Stimulated activated CD4-positive, alpha-beta T cell treated with anti-CD3 and anti-CD28 coated beads, Interleukin-12 subunit alpha, Interleukin-12 subunit beta, amount 100 ng/mL, for 48 hours (primary cell): Measurements from ENCODE around the gene APCDD1.
"Not testable (repeated sequence)": the region's sequence is repeated elsewhere in the genome, so short reads cannot be mapped to it uniquely, and the experiment has no call there.

Source experiments
- DNase-seq, 3 donors: peaks; one replicate each; pipeline ENCODE4 v3.0.0-alpha.2; 2020; ENCODE audit warnings: low read depth in 2 of 3, low spot score in 1 of 3

Gene APCDD1

GRCh38 chr18:10461989-10462388 lies 7.6 kb downstream of the APCDD1 start:
- no peak for DNase-seq

DNA sequence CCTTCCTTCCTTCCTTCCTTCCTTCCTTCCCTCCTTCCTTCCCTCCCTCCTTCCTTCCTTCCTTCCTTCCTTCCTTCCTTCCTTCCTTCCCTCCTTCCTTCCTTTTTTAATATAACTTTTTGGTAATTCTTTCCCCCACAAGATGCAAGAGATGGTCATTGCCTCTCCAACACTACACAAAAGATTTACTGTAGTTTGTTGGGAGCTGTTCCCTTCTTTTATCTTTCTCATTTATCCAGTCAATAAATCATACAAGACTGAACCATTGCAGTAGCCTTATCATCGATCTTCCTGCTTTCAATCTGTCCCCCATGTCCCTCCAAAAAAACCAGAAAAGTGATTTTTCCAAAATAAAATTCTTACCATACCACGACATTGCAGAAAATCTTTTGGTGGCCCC lies 8.2 kb downstream of the APCDD1 start:
- DNase-seq: no peak

DNA sequence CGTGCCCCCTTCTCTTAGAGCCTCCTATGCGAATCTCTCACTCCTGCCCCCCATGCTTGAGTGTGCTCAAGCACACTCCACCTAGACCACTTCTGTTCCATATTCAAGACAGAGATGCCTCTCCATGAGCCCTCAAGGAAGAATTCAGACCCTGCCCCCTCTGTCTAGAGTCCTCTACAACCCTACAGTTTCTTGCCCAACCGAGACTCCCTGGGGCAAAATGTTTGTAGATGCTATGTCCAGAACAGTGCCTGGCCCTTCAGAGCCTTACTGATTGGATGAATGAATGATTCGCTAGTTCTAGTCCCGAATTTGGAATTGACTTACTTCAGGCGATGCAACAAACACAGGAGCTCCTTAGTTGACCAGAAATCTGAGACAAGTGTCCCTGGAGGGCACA lies 8.7 kb downstream of the APCDD1 start:
- DNase-seq: no peak

DNA sequence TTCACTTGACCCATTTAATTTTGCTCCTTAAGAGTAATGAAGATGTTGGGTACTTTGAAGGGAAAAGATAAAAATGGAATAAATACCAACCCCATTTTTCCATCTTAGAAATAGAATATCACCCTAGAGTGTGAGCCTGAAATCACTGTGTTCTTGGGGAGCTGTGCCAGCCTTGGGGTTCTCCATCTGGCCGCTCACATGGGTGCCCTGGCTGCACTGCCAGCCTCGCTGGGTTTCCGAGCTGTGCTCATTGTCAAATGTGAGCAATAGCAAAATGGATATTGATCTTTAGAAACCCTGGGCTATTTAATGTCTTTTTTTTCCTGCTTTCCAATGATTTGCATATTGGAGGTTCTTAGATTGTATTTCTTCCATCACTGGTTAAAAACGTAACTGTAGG lies 9.3 kb downstream of the APCDD1 start:
- DNase-seq: no peak

- DNase-seq: not testable (repeated sequence)
Measured at GRCh38 chr18:10464161-10464648, 9.8 kb downstream of the APCDD1 start.

- DNase-seq: no peak
Measured at GRCh38 chr18:10465174-10465939, 10.9 kb downstream of the APCDD1 start.

GRCh38 chr18:10470429-10470828 lies 16.0 kb downstream of the APCDD1 start:
- no peak for DNase-seq

DNA sequence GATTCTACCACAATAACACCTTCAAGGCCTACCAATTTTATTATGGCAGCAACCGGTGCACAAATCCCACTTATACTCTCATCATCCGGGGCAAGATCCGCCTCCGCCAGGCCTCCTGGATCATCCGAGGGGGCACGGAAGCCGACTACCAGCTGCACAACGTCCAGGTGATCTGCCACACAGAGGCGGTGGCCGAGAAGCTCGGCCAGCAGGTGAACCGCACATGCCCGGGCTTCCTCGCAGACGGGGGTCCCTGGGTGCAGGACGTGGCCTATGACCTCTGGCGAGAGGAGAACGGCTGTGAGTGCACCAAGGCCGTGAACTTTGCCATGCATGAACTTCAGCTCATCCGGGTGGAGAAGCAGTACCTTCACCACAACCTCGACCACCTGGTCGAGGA lies 17.1 kb downstream of the APCDD1 start:
- no peak for DNase-seq

- no peak for DNase-seq
Measured at GRCh38 chr18:10473132-10473531, 18.7 kb downstream of the APCDD1 start.

DNA sequence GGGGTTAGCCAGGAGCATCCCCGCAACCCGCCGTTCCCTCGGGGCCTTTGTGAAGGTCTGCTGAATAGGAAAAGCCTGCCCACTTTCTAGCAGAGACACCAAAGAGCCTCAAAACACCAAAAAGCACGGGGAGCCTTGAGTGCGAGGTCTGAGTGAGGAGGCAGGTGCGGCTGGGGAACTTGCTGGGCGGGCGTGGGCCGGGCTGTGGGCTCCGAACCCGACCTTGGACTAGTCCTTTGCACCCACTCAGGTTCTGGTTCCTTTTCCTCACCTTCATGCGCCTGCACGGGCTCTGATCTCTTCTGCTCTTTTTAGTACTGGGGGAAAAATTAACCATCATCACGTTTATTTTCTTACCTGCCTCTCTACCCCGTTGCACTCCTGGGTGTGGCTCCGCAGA lies 19.9 kb downstream of the APCDD1 start:
- no peak for DNase-seq

DNA sequence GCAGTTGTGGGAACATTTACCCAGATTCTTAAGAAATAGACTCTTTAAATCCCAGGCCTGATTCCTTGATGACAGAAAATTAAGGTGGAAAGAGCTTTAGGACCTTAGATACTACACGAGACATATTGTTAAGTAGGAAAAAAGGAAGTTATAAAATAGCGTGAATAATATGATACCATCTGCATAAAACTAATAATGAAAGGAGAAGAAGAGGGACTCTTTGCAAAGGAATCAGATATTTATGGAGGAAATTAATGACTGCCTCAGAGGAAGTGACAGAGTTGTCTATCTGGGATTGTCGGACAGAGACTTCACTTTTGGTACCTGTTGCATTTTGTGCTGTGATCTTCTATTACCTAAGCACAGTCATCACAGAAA lies 20.8 kb downstream of the APCDD1 start:
- DNase-seq: no peak

GRCh38 chr18:10475654-10476291 lies 21.3 kb downstream of the APCDD1 start:
- DNase-seq: no peak

GRCh38 chr18:10476338-10476791 lies 21.9 kb downstream of the APCDD1 start:
- no peak for DNase-seq

DNA sequence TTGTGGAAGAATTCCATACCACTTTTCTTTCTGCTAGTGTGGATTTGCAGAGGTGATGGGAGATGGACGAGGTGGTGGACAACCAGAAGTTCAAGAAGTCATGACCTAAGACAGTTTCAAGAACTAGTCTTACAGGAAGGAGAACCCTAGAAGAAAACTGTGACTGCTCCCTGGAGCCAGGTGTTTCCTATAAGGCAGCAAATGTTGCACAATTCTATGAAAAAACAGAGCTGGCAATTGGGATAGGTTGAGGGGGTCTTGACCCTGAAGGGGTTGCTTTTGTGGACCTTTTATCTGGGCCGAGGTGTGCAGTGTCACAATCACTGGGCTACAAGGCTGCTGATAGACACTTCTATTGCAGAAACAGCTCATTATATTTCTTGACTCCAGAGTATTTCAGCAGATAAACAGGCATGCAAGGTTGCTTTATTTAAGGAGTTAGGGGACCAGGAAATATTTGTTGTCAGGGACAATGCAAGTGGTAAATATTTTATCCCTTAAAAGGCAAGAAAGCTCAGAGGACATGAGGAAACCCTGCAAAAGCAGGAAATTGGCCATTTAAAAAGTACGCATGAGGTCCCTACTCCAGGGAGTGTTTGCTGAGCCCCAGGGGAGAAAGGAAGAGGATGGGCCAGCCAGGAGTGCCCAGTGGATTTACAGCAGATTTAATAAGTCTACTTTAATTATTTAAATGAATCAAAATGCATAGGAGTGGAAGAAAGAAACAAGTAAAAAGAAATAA lies 22.9 kb downstream of the APCDD1 start:
- no peak for DNase-seq

- DNase-seq: no peak
Measured at GRCh38 chr18:10477863-10478260, 23.4 kb downstream of the APCDD1 start.

- no peak for DNase-seq
Measured at GRCh38 chr18:10481831-10482230, 27.4 kb downstream of the APCDD1 start.

GRCh38 chr18:10482363-10482984 lies 28.0 kb downstream of the APCDD1 start:
- no peak for DNase-seq

- no peak for DNase-seq
Measured at GRCh38 chr18:10482985-10483949, 28.8 kb downstream of the APCDD1 start.

GRCh38 chr18:10485475-10485874 lies 31.0 kb downstream of the APCDD1 start:
- no peak for DNase-seq

GRCh38 chr18:10486362-10486761 lies 31.9 kb downstream of the APCDD1 start:
- DNase-seq: no peak
